Naive thymus-derived CD4-positive, alpha-beta T cell (primary cell): Measurements from ENCODE around the gene TMEM41B. TPM values are rescaled to one million over a fixed set of nuclear protein-coding genes. Genes with fewer than 3 reads are reported as not detected.

Experiments used
- polyA plus RNA-seq, 2 donors: library from polyadenylated mRNA; unstranded; fragments of 300-500 nt; fragmentation: Illumina TruSeq; gene quantifications; one replicate each; pipeline ENCODE4 v1.2.3, GENCODE V29; 2021
- total RNA-seq, 6 experiments: library from RNA in 5 of 6; stranded (reverse) in 5 of 6; gene quantifications; 1 replicate in 5 of 6; 2 replicates in 1 of 6; pipeline ENCODE4 v1.2.3 and lab custom pipeline; 2021 to 2026

Gene TMEM41B
- total and polyA plus RNA-seq, 7 experiments from 2014 or later = 10.5 to 73.7 (median 37.0) TPM

Other genes starting within 250 kb of the TMEM41B start
- under 1 TPM in 3 of 5 experiments, not detected in 2; 0.45 to 0.92 (median 0.54) TPM for gene SCUBE2, start 223.0 kb downstream of the TMEM41B start, total RNA-seq
- gene SCUBE2, start 223.0 kb downstream of the TMEM41B start, polyA plus RNA-seq = not detected
- 100 to 1,000 TPM in 4 of 5 experiments, 10 to 100 TPM in 1; 65.0 to 178 (median 108) TPM for gene DENND5A, start 49.2 kb downstream of the TMEM41B start, total RNA-seq
- 10 to 100 TPM; 33.9 to 60.3 TPM for gene DENND5A, start 49.2 kb downstream of the TMEM41B start, polyA plus RNA-seq
- 100 to 1,000 TPM in 1 of 5 experiments, 10 to 100 TPM in 4; 47.3 to 105 (median 61.3) TPM for gene IPO7, start 70.1 kb upstream of the TMEM41B start, total RNA-seq
- 1 to 10 TPM; 4.1 to 7.7 TPM for gene IPO7, start 70.1 kb upstream of the TMEM41B start, polyA plus RNA-seq
- 10 to 100 TPM; 29.6 to 47.5 (median 34.4) TPM for gene ZNF143, start 146.4 kb upstream of the TMEM41B start, total RNA-seq
- 10 to 100 TPM; 41.5 TPM for gene ZNF143, start 146.4 kb upstream of the TMEM41B start, polyA plus RNA-seq